Endothelial cell of umbilical vein (primary cell): ENCODE measurements around the gene SH3RF3.

ENCODE experiments used
- EZH2 ChIP-seq: IDR thresholded peaks from 2 replicates; pipeline ENCODE4 v1.6.1; 2012; ENCODE audit warnings: borderline replicate concordance, low read depth, mild to moderate bottlenecking, moderate library complexity, low read length, inconsistent platforms; ENCODE audit not compliant: severe bottlenecking
- FOS ChIP-seq: IDR thresholded peaks from 2 replicates; pipeline ENCODE4 v1.6.1; 2011; ENCODE audit warnings: mild to moderate bottlenecking, low read length, moderate library complexity, borderline replicate concordance; ENCODE audit not compliant: insufficient read depth
- GATA2 ChIP-seq: IDR thresholded peaks from 2 replicates; pipeline ENCODE4 v1.7.0; 2011; ENCODE audit warnings: low read depth, mild to moderate bottlenecking, moderate library complexity, mixed read lengths, low read length; ENCODE audit not compliant: insufficient read length, insufficient read depth
- JUN ChIP-seq: IDR thresholded peaks from 2 replicates; pipeline ENCODE4 v1.6.1; 2011; ENCODE audit warnings: borderline replicate concordance, low read depth; ENCODE audit not compliant: insufficient read length, insufficient read depth
- MYC ChIP-seq: IDR thresholded peaks from one replicate; pipeline ENCODE4 v1.6.1; 2011; ENCODE audit warnings: mild to moderate bottlenecking, low read depth, low read length
- POLR2A ChIP-seq: IDR thresholded peaks from 2 replicates; pipeline ENCODE4 v1.6.1; 2012; ENCODE audit warnings: low read depth, mild to moderate bottlenecking, control low read depth, low read length
- POLR2AphosphoS5 ChIP-seq: IDR thresholded peaks from 2 replicates; pipeline ENCODE4 v1.6.1; 2012; ENCODE audit warnings: low read depth, mild to moderate bottlenecking, control low read depth, low read length, moderate library complexity; ENCODE audit not compliant: insufficient read depth
- TF ChIP-seq, protein P1 (sequence below), 2 donors: IDR thresholded peaks; 1 replicate in 1 of 2; 2 replicates in 1 of 2; pipeline ENCODE4 v1.5.1; 2011; ENCODE audit warnings: low read length in 2 of 2, mild to moderate bottlenecking in 2 of 2, moderate library complexity in 2 of 2, control low read depth in 1 of 2, inconsistent platforms in 1 of 2, low read depth in 1 of 2; ENCODE audit not compliant: insufficient read depth in 1 of 2; ENCODE audit errors: extremely low read depth in 1 of 2
- TF ChIP-seq, protein P2 (sequence below): IDR thresholded peaks from 2 replicates; pipeline ENCODE4 v1.6.1; 2011; ENCODE audit not compliant: insufficient read depth, insufficient read length

DNA sequence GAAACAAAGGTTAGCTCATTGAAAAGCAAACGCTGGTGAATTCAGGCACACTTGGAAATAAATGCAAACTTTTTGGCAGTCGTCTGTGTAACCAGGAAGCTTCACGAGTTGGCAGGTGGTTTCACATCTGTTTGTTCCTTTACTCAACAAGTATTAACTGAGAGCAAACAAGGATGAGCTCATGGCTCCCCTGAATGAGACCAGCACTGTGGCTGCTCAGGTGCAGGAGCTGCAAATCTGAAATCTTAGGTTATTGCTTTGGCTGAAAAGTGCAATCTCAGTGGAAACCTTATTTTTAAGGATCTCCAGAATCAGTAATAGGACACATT, 46.3 kb downstream of the SH3RF3 start:
- TF ChIP-seq POLR2AphosphoS5 (no peak), EZH2 (no peak), POLR2A (no peak), JUN (no peak), GATA2 (no peak), MYC (no peak), FOS (no peak)
- TF ChIP-seq, protein P1, sequence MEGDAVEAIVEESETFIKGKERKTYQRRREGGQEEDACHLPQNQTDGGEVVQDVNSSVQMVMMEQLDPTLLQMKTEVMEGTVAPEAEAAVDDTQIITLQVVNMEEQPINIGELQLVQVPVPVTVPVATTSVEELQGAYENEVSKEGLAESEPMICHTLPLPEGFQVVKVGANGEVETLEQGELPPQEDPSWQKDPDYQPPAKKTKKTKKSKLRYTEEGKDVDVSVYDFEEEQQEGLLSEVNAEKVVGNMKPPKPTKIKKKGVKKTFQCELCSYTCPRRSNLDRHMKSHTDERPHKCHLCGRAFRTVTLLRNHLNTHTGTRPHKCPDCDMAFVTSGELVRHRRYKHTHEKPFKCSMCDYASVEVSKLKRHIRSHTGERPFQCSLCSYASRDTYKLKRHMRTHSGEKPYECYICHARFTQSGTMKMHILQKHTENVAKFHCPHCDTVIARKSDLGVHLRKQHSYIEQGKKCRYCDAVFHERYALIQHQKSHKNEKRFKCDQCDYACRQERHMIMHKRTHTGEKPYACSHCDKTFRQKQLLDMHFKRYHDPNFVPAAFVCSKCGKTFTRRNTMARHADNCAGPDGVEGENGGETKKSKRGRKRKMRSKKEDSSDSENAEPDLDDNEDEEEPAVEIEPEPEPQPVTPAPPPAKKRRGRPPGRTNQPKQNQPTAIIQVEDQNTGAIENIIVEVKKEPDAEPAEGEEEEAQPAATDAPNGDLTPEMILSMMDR (IDR thresholded peaks at IDR 0.05; ENCODE audit: extremely low read depth in 1 of 2, insufficient read depth in 1 of 2, low read depth in 1 of 2, low read length in 2 of 2) = no peak
- TF ChIP-seq, protein P2, sequence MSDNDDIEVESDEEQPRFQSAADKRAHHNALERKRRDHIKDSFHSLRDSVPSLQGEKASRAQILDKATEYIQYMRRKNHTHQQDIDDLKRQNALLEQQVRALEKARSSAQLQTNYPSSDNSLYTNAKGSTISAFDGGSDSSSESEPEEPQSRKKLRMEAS = no peak
